SU-DHL-6 (cell line): Measurements from ENCODE around the gene LITAFD.

Source experiments
- CTCF ChIP-seq: fragments of 200-600 bp; sonication (generic); IDR thresholded peaks from one replicate; pipeline ENCODE4 v1.5.1; 2017; ENCODE audit warnings: antibody characterized with exemption, mild to moderate bottlenecking, low read length, moderate library complexity; ENCODE audit not compliant: insufficient read depth, poor library complexity, severe bottlenecking
- EZH2phosphoT487 ChIP-seq: fragments of 200-600 bp; sonication (generic), shearing (Covaris generic); conservative IDR thresholded peaks from 2 replicates; pipeline ENCODE4 v1.6.1; 2018; ENCODE audit warnings: mild to moderate bottlenecking, antibody characterized with exemption, low read length, moderate library complexity, mixed read lengths

- TF ChIP-seq CTCF (no peak), EZH2phosphoT487 (no peak)
These were observed 4.7 kb downstream of the LITAFD start for GRCh38 chr16:8886593-8887430.
